ENCODE measurements around the gene VPS37B.
"Not testable (repeated sequence)": the region's sequence is repeated elsewhere in the genome, so short reads cannot be mapped to it uniquely, and the experiment has no call there.

Gene VPS37B

GRCh38 chr12:122909442-122910288 is 13.7 kb upstream of the VPS37B start:
- no peak for DNase-seq
- in situ Hi-C loops (cut with MboI; ENCODE audit: low pct_unique_long_range_greater_than_20kb, low sequenced_read_pairs) = no loop called here

DNA sequence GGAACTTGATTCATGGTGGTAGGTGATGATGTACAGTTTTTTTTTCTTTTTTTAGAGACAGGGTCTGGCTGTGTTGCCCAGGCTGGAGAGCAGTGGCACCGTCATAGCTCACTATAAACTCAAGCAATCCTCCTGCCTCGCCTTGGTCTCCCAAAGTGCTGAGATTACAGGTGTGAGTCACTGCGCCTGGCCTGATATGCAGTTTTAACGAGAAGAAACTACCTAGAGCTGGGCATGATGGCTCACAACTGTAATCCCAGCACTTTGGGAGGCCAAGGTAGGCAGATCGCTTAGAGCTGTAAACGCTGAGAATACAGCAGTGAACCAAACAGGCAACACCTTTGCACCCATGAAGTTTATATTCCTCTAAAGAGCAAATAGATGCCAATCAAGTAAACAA is 13.0 kb upstream of the VPS37B start:
- no peak for DNase-seq
- in situ Hi-C loops (cut with MboI; ENCODE audit: low pct_unique_long_range_greater_than_20kb, low sequenced_read_pairs) = no loop called here

GRCh38 chr12:122905258-122905657 is 9.3 kb upstream of the VPS37B start:
- in situ Hi-C loops (cut with MboI; ENCODE audit: low pct_unique_long_range_greater_than_20kb, low sequenced_read_pairs) = not testable (repeated sequence)

DNA sequence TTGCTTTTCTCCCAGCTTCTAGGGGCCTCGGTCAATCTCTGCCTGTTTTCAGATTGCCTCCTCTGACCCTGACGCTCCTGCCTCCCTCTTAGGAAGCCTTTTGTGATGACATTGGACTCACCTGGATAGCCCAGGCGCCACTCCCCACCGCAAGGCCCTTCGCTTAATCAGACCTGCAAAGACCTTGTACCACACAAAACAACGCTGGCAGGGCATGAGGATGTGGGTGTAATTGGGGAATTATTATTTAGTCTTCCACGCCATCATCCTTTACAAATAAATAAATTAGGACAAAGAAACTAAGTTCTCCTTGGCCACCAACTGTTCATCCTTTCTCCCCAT is 7.7 kb upstream of the VPS37B start:
- in situ Hi-C loops (cut with MboI; ENCODE audit: low pct_unique_long_range_greater_than_20kb, low sequenced_read_pairs) = no loop called here
- no peak for DNase-seq

More at GRCh38 chr12:122905258-122905657, 9.3 kb upstream of the VPS37B start:
- DNase-seq = not testable (repeated sequence)

DNA sequence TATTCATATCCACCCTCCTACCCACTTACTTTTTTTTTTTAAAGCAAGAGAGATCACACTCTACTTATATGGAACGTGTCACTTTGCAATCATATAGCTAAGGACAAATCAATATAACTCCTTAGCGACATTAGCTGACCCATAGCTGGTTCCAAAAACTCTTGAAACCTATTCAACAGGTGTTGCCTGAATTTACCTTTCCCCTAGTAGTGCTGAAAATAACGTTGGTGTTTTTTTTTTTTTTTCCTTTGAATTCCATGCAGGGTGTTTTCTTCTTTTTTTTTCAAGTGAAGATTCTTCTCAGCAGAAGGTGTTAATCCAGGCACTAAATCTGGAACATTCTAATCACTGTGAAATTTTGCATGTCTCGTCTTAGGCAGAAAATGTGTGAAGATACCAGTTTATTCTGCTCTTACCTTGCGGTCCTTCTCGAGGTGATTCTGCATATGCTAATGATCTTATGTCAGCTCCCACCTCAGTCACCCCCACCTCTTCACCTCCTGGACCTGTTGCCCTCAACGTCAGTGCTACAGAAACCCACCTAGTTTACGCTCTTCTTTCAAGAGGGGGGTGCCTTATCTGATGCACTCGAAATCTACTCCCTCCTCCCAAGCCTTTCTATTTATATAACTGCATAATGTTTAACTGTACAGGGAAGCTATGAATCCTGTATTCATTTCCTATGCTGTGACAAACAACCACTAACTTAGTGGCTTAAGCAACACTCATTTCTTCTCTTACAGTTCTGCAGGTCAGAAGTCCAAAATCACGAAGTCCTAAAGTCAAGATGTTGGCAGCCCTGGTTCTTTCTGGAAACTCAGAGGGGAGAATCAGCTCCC is 7.1 kb upstream of the VPS37B start:
- no peak for DNase-seq
- in situ Hi-C loops (cut with MboI; ENCODE audit: low pct_unique_long_range_greater_than_20kb, low sequenced_read_pairs) = no loop called here

DNA sequence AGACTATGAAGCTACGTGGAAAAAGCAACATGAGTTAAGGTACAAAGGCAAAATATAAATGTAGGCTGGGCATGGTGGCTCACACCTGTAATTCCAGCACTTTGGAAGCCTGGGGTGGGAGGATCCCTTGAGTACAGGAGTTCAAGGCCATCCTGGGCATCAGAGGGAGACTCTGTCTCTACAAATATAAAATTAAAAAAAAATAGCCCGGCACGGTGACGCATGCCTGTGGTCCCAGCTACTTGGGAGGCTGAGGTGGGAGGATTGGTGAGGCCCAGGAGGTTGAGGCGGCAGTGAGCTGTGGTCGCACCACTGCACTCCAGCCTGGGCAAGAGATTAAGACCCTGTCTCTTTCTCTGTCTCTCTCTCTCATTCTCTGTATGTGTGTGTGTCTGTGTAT is 4.0 kb upstream of the VPS37B start:
- no peak for DNase-seq
- in situ Hi-C loops (cut with MboI; ENCODE audit: low pct_unique_long_range_greater_than_20kb, low sequenced_read_pairs) = no loop called here

DNA sequence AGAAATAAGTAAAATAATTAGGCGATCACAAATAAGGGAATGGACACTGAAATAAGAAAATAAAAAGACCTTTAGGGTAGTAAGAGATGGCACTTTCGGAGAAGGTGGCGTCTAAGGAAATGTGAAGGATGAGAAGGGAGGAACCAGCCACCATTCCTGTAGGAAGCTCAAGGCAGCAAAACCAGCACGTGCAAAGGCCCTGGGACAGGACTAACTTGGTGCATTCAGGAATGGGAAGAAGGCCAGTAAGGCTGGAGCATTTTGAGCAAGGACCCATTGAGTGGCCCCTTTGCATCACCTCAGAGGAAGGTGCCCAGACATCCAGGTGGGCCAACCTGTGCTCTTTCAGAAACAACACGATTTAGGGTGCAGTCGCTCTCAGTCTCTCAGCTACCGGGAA is 738 bp upstream of the VPS37B start:
- in situ Hi-C loops (cut with MboI; ENCODE audit: low pct_unique_long_range_greater_than_20kb, low sequenced_read_pairs) = no loop called here
- DNase-seq = no peak

- in situ Hi-C loops (cut with MboI; ENCODE audit: low pct_unique_long_range_greater_than_20kb, low sequenced_read_pairs) = no loop called here
- DNase-seq = no peak
Measured at GRCh38 chr12:122895320-122895703, 612 bp downstream of the VPS37B start.

DNA sequence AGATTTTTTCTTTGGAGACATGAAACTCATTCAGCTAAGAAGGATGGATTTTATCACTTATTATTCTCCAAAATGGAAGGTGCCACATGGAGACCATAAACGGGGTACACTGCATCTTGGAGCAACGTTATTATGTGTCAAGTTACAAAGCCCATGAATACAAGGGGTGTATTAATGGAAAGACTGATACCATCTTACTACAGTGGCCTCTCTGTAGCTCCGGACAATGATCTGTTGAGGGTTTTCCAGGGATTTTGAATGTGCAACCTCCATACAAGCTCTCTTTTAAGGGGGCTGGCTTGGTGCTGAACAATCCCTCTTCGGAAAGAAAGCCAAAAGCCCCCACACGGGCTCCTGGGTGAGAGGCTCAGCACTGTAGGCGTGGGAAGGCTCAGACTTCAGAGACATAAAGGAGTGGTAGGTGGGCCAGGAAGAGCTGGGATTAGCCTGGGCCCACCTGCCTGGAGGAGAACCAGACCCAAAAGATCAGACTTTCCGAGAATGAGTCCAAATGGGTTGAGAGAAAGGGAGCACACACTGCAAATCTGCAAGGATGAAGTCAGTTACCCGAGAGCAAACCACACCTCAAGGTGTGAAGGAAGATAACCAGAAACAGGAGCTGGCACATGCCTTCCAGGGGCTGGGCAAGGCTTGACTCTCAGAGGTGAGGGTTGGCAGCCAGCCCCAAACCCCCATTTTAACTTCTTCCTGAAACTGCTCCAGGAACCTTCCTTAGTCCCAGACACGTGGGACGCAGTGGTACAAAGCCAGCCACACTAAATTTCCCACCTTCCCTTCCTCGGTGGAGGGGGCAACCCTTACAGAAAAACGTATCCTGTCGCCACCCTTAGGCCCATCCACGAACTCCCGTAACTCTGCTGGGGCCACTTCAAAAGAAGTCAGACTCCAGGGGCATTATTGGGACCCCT is 1.5 kb downstream of the VPS37B start:
- in situ Hi-C loops (cut with MboI; ENCODE audit: low pct_unique_long_range_greater_than_20kb, low sequenced_read_pairs) = no loop called here
- no peak for DNase-seq

DNA sequence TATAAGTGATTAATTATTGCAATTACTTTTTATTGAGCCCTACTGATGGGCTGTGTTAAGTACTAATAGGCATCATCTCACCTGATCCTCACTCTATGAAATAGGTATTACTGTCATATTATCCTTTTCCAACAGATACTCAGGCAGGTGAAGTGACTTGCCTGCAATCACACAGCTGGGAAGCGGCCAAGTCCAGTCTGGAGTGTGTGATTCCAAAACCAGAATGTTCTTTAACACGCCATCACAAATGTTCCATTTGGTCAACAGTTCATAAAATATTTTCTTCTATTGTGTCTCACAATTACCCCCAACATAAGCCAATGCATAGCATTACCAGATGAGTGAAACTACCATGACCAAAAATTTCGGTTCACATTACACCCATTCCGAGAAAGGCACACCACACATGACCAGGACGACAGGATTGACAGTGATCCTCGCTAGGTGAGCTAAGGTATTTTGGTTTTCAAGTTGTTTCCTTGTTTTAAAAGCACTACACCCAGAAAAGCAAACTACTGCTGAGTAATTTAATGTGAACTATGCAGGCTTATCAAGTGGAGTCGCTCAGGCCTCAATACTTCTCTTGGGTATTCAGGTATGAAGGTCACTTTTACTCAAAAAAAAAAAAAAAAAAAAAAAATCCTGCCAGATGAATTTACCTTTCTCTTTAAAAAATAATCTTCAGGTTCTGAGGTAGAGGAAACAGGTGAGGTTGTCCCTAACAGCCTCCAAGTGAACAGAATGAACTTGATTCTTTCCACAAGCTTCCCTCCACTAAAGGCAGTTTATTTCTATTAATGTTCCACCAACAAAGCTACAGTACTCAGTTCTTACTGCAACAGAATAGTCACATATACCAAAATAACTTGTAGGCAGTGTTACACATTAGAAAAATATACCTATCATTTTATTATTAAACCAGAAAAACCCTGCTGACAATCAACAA is 2.4 kb downstream of the VPS37B start:
- in situ Hi-C loops (cut with MboI; ENCODE audit: low pct_unique_long_range_greater_than_20kb, low sequenced_read_pairs) = no loop called here
- no peak for DNase-seq

GRCh38 chr12:122892724-122893123 is 3.2 kb downstream of the VPS37B start:
- in situ Hi-C loops (cut with MboI; ENCODE audit: low pct_unique_long_range_greater_than_20kb, low sequenced_read_pairs); DNase-seq: not testable (repeated sequence)

- in situ Hi-C loops (cut with MboI; ENCODE audit: low pct_unique_long_range_greater_than_20kb, low sequenced_read_pairs) = no loop called here
- peak; percentile 55 for DNase-seq
Measured at GRCh38 chr12:122891661-122892525, 4.0 kb downstream of the VPS37B start.

DNA sequence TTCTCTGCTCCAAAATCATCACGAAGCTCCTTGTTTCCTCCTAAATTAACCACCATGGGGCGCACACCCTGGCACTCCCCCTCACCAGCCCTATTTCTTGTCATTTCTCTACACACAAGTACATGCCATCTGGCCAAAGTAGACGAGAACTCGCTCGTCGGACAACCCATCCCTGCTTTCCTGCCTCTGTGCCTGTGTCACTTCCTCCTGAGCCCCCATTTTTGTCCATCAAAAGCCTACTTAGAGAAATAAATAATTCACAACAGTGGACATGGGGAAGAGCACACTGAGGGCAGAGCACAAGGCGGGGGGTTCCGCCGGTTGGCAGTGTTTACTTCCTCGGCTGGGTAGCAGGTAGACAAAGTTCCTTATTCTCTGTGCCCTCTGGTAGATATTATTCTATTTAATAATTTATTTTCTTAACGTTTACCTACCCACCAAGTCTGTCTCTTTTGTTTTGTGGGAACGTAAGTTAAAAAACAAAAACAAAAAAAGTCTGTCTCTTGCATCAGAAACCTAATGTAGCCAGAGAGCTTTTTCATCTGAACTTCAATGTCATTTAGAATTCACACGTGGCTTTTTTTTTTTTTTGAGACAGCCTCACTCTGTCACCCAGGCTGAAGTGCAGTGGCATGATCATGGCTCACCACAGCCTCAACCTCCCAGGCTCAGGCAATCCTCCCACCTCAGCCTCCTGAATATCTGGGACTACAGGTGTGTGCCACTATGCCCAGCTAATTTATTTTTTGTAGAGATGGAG is 6.0 kb downstream of the VPS37B start:
- peak; percentile 90 for DNase-seq
- in situ Hi-C loops (cut with MboI; ENCODE audit: low pct_unique_long_range_greater_than_20kb, low sequenced_read_pairs) = no loop called here

- DNase-seq = peak; percentile 78
- in situ Hi-C loops (cut with MboI; ENCODE audit: low pct_unique_long_range_greater_than_20kb, low sequenced_read_pairs) = no loop called here
Measured at GRCh38 chr12:122888232-122888752, 7.6 kb downstream of the VPS37B start.

- no peak for DNase-seq
- in situ Hi-C loops (cut with MboI; ENCODE audit: low pct_unique_long_range_greater_than_20kb, low sequenced_read_pairs) = no loop called here
Measured at GRCh38 chr12:122887819-122888212, 8.1 kb downstream of the VPS37B start.
